K562 (cell line): Measurements from ENCODE around the gene KIF12. TPM values are rescaled to one million over a fixed set of nuclear protein-coding genes. Genes with fewer than 3 reads are reported as not detected.

Source experiments
- ATAC-seq: fragments of 200-7000 bp; cut with Tn5 transposase; 3 replicates; pipeline ENCODE4 v1.9.1; 2020; ENCODE audit warnings: moderate library complexity
- BruUV-seq: library from RNA; stranded (reverse); fragments of 400-500 nt; replicated peaks from 2 replicates; lab custom pipeline; 2021; lab: Mats Ljungman, UMichigan
- CTCF ChIA-PET: fragments of 300-600 bp; formaldehyde crosslinking; extraction: SDS; loops from one replicate; lab custom pipeline; 2021; ENCODE audit warnings: low intra/inter-chr PET ratio; lab: Yijun Ruan, JAX
- POLR2A ChIA-PET: fragments of 300-600, 350-650 bp; sonication (Branson Sonifier 250); formaldehyde crosslinking; extraction: SDS; loops from one replicate; lab custom pipeline; 2021; ENCODE audit warnings: antibody characterized with exemption, inconsistent platforms; lab: Yijun Ruan, JAX
- DNase-seq, 4 experiments: peaks; one replicate each; pipeline versions ENCODE4 v3.0.0 to v3.0.0-alpha.2; 2011 to 2018; ENCODE audit warnings: low spot score in 3 of 4, mixed read lengths in 3 of 4; ENCODE audit errors: extremely low read depth in 1 of 4
- FAIRE-seq: peaks from 2 replicates; lab custom pipeline; 2011; peaks lifted over from hg19 to GRCh38; lab: Jason Lieb, UNC
- H2AFZ ChIP-seq: 2 replicates; pipeline ENCODE4 v1.6.0; 2011; ENCODE audit warnings: low read depth, low read length, control low read depth, inconsistent platforms
- H3K27ac ChIP-seq: fragments of 200-600 bp; 3 replicates; pipeline ENCODE4 v1.8.0; 2011; ENCODE audit warnings: low read depth, mild to moderate bottlenecking, control low read depth, inconsistent platforms, low read length, moderate library complexity, mixed read lengths; ENCODE audit errors: extremely low read depth
- H3K27me3 ChIP-seq, 2 experiments: fragments of 300-600 bp in 1 of 2; 2 replicates in 1 of 2; 3 replicates in 1 of 2; pipeline versions ENCODE4 v1.6.0 to v1.8.0; 2011; ENCODE audit warnings: inconsistent platforms in 2 of 2, low read length in 2 of 2, mild to moderate bottlenecking in 1 of 2, mixed read lengths in 1 of 2, moderate library complexity in 1 of 2; ENCODE audit not compliant: control insufficient read depth in 2 of 2, insufficient read depth in 2 of 2
- H3K36me3 ChIP-seq: fragments of 300-600 bp; 3 replicates; pipeline ENCODE4 v1.8.0; 2011; ENCODE audit warnings: mild to moderate bottlenecking, low read length, inconsistent platforms; ENCODE audit not compliant: control insufficient read depth, insufficient read depth
- H3K4me1 ChIP-seq, 2 experiments: fragments of 200-600 bp in 1 of 2; replicated peaks in 1 of 2; 2 replicates in 1 of 2; 3 replicates in 1 of 2; pipeline versions ENCODE4 v1.5.1 to v1.8.0; 2011; ENCODE audit warnings: inconsistent platforms in 2 of 2, low read length in 2 of 2, mild to moderate bottlenecking in 1 of 2, mixed read lengths in 1 of 2, moderate library complexity in 1 of 2; ENCODE audit not compliant: control insufficient read depth in 2 of 2, insufficient read depth in 2 of 2
- H3K4me2 ChIP-seq: 2 replicates; pipeline ENCODE4 v1.6.1; 2011; ENCODE audit warnings: low read length, control low read depth, inconsistent platforms, mixed read lengths; ENCODE audit not compliant: insufficient read depth
- H3K4me3 ChIP-seq: fragments of 200-600 bp; sonication (generic), shearing (Covaris generic); 2 replicates; pipeline ENCODE4 v1.5.1; 2016; ENCODE audit warnings: control low read depth, inconsistent platforms
- H3K79me2 ChIP-seq: fragments of 200-600 bp; 3 replicates; pipeline ENCODE4 v1.8.0; 2011; ENCODE audit warnings: low read length, inconsistent platforms; ENCODE audit not compliant: control insufficient read depth, insufficient read depth
- H3K9ac ChIP-seq, 2 experiments: 2 replicates each; pipeline versions ENCODE4 v1.6.0 to v1.6.1; 2011; ENCODE audit warnings: low read depth in 2 of 2, low read length in 2 of 2, control low read depth in 1 of 2, inconsistent platforms in 1 of 2, mild to moderate bottlenecking in 1 of 2, mixed read lengths in 1 of 2; ENCODE audit not compliant: insufficient read depth in 1 of 2
- H3K9me1 ChIP-seq: one replicate; pipeline ENCODE4 v1.6.0; 2011; ENCODE audit warnings: inconsistent platforms, mild to moderate bottlenecking, low read length, moderate library complexity; ENCODE audit not compliant: control insufficient read depth, insufficient read depth
- H3K9me3 ChIP-seq: replicated peaks from 2 replicates; pipeline ENCODE4 v1.5.1; 2011; ENCODE audit warnings: low read depth, low read length, inconsistent platforms; ENCODE audit not compliant: control insufficient read depth, insufficient read depth
- H4K20me1 ChIP-seq: replicated peaks from 2 replicates; pipeline ENCODE4 v1.6.1; 2011; ENCODE audit warnings: low read length, inconsistent platforms, mixed read lengths; ENCODE audit not compliant: control insufficient read depth, insufficient read depth
- GATA2 ChIP-seq: sonication (generic); formaldehyde crosslinking; IDR thresholded peaks from 2 replicates; pipeline ENCODE4 v1.4.0; 2020; ENCODE audit warnings: mild to moderate bottlenecking, missing genetic modification reagents
- ZFP30 ChIP-seq: fragments of 250-450 bp; sonication (Bioruptor Pico); IDR thresholded peaks from 2 replicates; pipeline ENCODE4 v1.8.0; 2022; ENCODE audit warnings: moderate library complexity, mild to moderate bottlenecking, inconsistent platforms, borderline replicate concordance
- ZNF717 ChIP-seq: fragments of 250-450 bp; sonication (Bioruptor Pico); IDR thresholded peaks from 2 replicates; pipeline ENCODE4 v1.5.0; 2021
- ZNF780A ChIP-seq: fragments of 250-450 bp; sonication (Bioruptor Pico); IDR thresholded peaks from 2 replicates; pipeline ENCODE4 v1.5.0; 2021; ENCODE audit warnings: mild to moderate bottlenecking
- WGBS: fragments of 100-300 bp; shearing (Covaris generic); methylation state at CpG from one replicate; pipeline ENCODE4 v1.1.6; 2016; ENCODE audit warnings: low coverage, mixed read lengths; ENCODE audit not compliant: insufficient coverage; ENCODE audit errors: missing lambda C conversion rate; 5-methylcytosine and 5-hydroxymethylcytosine counted together
- in situ Hi-C: fragments of 300-500 bp; cut with MboI; formaldehyde crosslinking; loops from 4 replicates; pipeline ENCODE4 v1.15.0; 2018; ENCODE audit warnings: inconsistent platforms, mixed read lengths
- intact Hi-C: fragments of 100-400 bp; cut with micrococcal nuclease; formaldehyde crosslinking; loops from 2 replicates; pipeline ENCODE4 v1.14.2; 2022
- polyA plus RNA-seq, 8 experiments: library from polyadenylated mRNA; depleted of rRNA in 4 of 8; stranded (reverse) in 5 of 8; unstranded in 3 of 8; fragments of >200 nt; fragmentation: Nextera tagmentation in 2 of 8; fragmentation: Illumina TruSeq in 1 of 8; extraction: Ambion mirVana in 2 of 8; extraction: Trizol in 1 of 8; gene quantifications; 2 replicates each; pipeline versions ENCODE4 v1.2.1 to v1.2.3, GENCODE V29; 2011 to 2014; ENCODE audit warnings: inconsistent platforms in 1 of 8, missing spikeins in 1 of 8
- total RNA-seq, 7 experiments: library from RNA; depleted of rRNA in 6 of 7; stranded (reverse); fragments of >200 nt in 6 of 7; fragmentation: Illumina TruSeq in 2 of 7; extraction: Trizol in 2 of 7; gene quantifications; 2 replicates each; pipeline versions ENCODE4 v1.2.1 to v1.2.3, GENCODE V29; 2011 to 2021; ENCODE audit warnings: low replicate concordance in 1 of 7
- TF ChIP-seq, protein P1 (sequence below): fragments of 200-600 bp; sonication (generic); IDR thresholded peaks from one replicate; pipeline ENCODE4 v1.6.1; 2012; ENCODE audit warnings: mild to moderate bottlenecking, low read depth, low read length, inconsistent platforms
- TF ChIP-seq, protein P2 (sequence below): sonication (generic); formaldehyde crosslinking; IDR thresholded peaks from 2 replicates; pipeline ENCODE4 v1.8.0; 2023; ENCODE audit warnings: missing genetic modification reagents, mild to moderate bottlenecking, borderline replicate concordance

KIF12 gene
- total and polyA plus RNA-seq, 9 of the 15 experiments (the other 6 are each of a cell fraction or from before 2014, with no cell fraction given), result not detected

DNA sequence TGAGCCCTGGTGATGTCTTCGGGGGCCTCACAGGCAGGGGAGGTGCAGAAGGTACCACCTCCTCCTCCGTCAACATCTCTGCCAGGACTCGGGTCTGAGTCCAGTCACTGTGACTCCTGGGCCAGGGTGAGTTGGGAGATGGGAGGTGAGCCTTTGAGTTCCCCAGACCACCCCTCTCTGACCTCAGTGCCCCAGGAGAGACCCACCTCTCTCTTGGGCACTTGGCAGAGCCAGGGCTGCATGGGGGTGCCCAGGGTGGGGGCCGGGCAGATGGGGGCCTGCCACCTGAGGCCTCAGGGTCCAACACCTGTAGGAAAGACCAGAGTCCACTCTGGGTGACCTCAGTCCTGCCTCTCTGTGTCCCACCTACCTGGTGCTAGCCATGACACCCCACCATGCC lies 6.8 kb downstream of the KIF12 start:
- Histone ChIP-seq H3K4me1 (no peaks in the 10 kb centered on the region), H3K4me2 (no peak overlapping the region), H3K36me3 (no peaks in the 10 kb centered on the region), H3K4me3 (no peak overlapping the region), H3K27me3 (peaks cover 0 to 30% of the 10 kb centered on the region in 2 experiments; a peak in 2 of 5 replicates), H3K9me3 (no peaks in the 10 kb centered on the region), H2AFZ (no peak overlapping the region), H3K9me1 (no peaks in the 10 kb centered on the region), H3K9ac (no peak overlapping the region), H4K20me1 (no peaks in the 10 kb centered on the region; the same call in 1 of the 2 replicates), H3K27ac (no peak overlapping the region), H3K79me2 (no peaks in the 10 kb centered on the region)
- ChIA-PET POLR2A (no interaction called here), CTCF (no interaction called here)
- DNase-seq (no peak), ATAC-seq (no peak), FAIRE-seq (no peak)
- in situ Hi-C loops, result no loop called here
- 7% methylated on average over 3 of the region's 4 CpGs for WGBS
- BruUV-seq, result no TSS peak
- intact Hi-C loops, result no loop called here
- no peak for TF ChIP-seq GATA2 (CRISPR knock-in tag)
- TF ChIP-seq ZFP30 (CRISPR knock-in tag), result no peak
- TF ChIP-seq, protein P1, sequence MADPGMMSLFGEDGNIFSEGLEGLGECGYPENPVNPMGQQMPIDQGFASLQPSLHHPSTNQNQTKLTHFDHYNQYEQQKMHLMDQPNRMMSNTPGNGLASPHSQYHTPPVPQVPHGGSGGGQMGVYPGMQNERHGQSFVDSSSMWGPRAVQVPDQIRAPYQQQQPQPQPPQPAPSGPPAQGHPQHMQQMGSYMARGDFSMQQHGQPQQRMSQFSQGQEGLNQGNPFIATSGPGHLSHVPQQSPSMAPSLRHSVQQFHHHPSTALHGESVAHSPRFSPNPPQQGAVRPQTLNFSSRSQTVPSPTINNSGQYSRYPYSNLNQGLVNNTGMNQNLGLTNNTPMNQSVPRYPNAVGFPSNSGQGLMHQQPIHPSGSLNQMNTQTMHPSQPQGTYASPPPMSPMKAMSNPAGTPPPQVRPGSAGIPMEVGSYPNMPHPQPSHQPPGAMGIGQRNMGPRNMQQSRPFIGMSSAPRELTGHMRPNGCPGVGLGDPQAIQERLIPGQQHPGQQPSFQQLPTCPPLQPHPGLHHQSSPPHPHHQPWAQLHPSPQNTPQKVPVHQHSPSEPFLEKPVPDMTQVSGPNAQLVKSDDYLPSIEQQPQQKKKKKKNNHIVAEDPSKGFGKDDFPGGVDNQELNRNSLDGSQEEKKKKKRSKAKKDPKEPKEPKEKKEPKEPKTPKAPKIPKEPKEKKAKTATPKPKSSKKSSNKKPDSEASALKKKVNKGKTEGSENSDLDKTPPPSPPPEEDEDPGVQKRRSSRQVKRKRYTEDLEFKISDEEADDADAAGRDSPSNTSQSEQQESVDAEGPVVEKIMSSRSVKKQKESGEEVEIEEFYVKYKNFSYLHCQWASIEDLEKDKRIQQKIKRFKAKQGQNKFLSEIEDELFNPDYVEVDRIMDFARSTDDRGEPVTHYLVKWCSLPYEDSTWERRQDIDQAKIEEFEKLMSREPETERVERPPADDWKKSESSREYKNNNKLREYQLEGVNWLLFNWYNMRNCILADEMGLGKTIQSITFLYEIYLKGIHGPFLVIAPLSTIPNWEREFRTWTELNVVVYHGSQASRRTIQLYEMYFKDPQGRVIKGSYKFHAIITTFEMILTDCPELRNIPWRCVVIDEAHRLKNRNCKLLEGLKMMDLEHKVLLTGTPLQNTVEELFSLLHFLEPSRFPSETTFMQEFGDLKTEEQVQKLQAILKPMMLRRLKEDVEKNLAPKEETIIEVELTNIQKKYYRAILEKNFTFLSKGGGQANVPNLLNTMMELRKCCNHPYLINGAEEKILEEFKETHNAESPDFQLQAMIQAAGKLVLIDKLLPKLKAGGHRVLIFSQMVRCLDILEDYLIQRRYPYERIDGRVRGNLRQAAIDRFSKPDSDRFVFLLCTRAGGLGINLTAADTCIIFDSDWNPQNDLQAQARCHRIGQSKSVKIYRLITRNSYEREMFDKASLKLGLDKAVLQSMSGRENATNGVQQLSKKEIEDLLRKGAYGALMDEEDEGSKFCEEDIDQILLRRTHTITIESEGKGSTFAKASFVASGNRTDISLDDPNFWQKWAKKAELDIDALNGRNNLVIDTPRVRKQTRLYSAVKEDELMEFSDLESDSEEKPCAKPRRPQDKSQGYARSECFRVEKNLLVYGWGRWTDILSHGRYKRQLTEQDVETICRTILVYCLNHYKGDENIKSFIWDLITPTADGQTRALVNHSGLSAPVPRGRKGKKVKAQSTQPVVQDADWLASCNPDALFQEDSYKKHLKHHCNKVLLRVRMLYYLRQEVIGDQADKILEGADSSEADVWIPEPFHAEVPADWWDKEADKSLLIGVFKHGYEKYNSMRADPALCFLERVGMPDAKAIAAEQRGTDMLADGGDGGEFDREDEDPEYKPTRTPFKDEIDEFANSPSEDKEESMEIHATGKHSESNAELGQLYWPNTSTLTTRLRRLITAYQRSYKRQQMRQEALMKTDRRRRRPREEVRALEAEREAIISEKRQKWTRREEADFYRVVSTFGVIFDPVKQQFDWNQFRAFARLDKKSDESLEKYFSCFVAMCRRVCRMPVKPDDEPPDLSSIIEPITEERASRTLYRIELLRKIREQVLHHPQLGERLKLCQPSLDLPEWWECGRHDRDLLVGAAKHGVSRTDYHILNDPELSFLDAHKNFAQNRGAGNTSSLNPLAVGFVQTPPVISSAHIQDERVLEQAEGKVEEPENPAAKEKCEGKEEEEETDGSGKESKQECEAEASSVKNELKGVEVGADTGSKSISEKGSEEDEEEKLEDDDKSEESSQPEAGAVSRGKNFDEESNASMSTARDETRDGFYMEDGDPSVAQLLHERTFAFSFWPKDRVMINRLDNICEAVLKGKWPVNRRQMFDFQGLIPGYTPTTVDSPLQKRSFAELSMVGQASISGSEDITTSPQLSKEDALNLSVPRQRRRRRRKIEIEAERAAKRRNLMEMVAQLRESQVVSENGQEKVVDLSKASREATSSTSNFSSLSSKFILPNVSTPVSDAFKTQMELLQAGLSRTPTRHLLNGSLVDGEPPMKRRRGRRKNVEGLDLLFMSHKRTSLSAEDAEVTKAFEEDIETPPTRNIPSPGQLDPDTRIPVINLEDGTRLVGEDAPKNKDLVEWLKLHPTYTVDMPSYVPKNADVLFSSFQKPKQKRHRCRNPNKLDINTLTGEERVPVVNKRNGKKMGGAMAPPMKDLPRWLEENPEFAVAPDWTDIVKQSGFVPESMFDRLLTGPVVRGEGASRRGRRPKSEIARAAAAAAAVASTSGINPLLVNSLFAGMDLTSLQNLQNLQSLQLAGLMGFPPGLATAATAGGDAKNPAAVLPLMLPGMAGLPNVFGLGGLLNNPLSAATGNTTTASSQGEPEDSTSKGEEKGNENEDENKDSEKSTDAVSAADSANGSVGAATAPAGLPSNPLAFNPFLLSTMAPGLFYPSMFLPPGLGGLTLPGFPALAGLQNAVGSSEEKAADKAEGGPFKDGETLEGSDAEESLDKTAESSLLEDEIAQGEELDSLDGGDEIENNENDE, result no peak
- TF ChIP-seq, protein P2, sequence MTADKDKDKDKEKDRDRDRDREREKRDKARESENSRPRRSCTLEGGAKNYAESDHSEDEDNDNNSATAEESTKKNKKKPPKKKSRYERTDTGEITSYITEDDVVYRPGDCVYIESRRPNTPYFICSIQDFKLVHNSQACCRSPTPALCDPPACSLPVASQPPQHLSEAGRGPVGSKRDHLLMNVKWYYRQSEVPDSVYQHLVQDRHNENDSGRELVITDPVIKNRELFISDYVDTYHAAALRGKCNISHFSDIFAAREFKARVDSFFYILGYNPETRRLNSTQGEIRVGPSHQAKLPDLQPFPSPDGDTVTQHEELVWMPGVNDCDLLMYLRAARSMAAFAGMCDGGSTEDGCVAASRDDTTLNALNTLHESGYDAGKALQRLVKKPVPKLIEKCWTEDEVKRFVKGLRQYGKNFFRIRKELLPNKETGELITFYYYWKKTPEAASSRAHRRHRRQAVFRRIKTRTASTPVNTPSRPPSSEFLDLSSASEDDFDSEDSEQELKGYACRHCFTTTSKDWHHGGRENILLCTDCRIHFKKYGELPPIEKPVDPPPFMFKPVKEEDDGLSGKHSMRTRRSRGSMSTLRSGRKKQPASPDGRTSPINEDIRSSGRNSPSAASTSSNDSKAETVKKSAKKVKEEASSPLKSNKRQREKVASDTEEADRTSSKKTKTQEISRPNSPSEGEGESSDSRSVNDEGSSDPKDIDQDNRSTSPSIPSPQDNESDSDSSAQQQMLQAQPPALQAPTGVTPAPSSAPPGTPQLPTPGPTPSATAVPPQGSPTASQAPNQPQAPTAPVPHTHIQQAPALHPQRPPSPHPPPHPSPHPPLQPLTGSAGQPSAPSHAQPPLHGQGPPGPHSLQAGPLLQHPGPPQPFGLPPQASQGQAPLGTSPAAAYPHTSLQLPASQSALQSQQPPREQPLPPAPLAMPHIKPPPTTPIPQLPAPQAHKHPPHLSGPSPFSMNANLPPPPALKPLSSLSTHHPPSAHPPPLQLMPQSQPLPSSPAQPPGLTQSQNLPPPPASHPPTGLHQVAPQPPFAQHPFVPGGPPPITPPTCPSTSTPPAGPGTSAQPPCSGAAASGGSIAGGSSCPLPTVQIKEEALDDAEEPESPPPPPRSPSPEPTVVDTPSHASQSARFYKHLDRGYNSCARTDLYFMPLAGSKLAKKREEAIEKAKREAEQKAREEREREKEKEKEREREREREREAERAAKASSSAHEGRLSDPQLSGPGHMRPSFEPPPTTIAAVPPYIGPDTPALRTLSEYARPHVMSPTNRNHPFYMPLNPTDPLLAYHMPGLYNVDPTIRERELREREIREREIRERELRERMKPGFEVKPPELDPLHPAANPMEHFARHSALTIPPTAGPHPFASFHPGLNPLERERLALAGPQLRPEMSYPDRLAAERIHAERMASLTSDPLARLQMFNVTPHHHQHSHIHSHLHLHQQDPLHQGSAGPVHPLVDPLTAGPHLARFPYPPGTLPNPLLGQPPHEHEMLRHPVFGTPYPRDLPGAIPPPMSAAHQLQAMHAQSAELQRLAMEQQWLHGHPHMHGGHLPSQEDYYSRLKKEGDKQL (CRISPR knock-in tag), result no peak
- TF ChIP-seq ZNF717 (CRISPR knock-in tag), result no peak
- no peak for TF ChIP-seq ZNF780A (CRISPR knock-in tag)
